NT2/D1 (cell line): ENCODE results near the gene ZBTB12.
"Not testable (repeated sequence)": the region's sequence is repeated elsewhere in the genome, so short reads cannot be mapped to it uniquely, and the experiment has no call there.

Experiments used
- DNase-seq: peaks from one replicate; pipeline ENCODE4 v3.0.0-alpha.2; 2011; ENCODE audit warnings: low read depth, low spot score
- H3K27me3 ChIP-seq: 2 replicates; pipeline ENCODE4 v1.6.0; 2011; ENCODE audit warnings: mild to moderate bottlenecking; ENCODE audit not compliant: insufficient read length, insufficient read depth
- H3K36me3 ChIP-seq: 2 replicates; pipeline ENCODE4 v1.6.1; 2011; ENCODE audit warnings: mild to moderate bottlenecking, low read length, mixed read lengths; ENCODE audit not compliant: insufficient read depth, insufficient read length
- H3K4me1 ChIP-seq: 2 replicates; pipeline ENCODE4 v1.5.1; 2011; ENCODE audit not compliant: insufficient read depth, insufficient read length
- H3K4me3 ChIP-seq: 2 replicates; pipeline ENCODE4 v1.5.1; 2011; ENCODE audit warnings: low read depth; ENCODE audit not compliant: insufficient read length
- H3K9ac ChIP-seq: 2 replicates; pipeline ENCODE4 v1.6.0; 2011; ENCODE audit warnings: low read depth; ENCODE audit not compliant: insufficient read length
- H3K9me3 ChIP-seq: 2 replicates; pipeline ENCODE4 v1.5.1; 2011; ENCODE audit warnings: mild to moderate bottlenecking, low read length; ENCODE audit not compliant: insufficient read depth
- SUZ12 ChIP-seq: IDR thresholded peaks from 2 replicates; pipeline ENCODE4 v1.6.1; 2011; ENCODE audit not compliant: insufficient read length, insufficient read depth; ENCODE audit errors: extremely low read depth
- YY1 ChIP-seq: IDR thresholded peaks from 2 replicates; pipeline ENCODE4 v1.6.1; 2011; ENCODE audit not compliant: insufficient read length, insufficient read depth
- ZNF274 ChIP-seq: IDR thresholded peaks from 2 replicates; pipeline ENCODE4 v1.6.1; 2011; ENCODE audit warnings: mild to moderate bottlenecking, low read depth, low read length

Gene ZBTB12

DNA sequence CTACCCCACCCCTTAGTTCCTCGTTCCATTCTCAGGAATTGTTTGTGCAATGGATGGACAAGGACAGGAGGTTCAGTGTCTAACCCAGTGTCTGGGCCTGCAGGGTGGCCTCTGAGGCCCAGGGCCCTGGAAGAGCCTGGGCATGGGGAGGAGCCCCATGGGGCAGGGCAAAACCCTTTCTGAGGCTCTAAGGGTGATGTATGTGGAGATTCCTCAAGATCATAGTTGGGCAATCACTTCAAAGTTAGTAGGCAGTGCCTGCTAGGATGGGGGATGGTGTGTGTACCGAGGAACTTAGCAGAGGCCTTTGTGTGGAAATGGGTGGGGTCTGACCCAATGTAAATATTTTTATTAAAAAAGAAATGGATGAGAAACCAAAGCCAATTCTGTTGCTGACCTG is 18.9 kb upstream of the ZBTB12 start:
- Histone ChIP-seq H3K36me3 (no peaks in the 10 kb centered on the region), H3K27me3 (no peaks in the 10 kb centered on the region), H3K9ac (no peak overlapping the region), H3K4me1 (no peaks in the 10 kb centered on the region), H3K4me3 (no peak overlapping the region), H3K9me3 (peaks cover 3% of the 10 kb centered on the region; the same call in 1 of the 2 replicates)
- DNase-seq, result no peak
- TF ChIP-seq SUZ12 (no peak), YY1 (no peak), ZNF274 (no peak)

DNA sequence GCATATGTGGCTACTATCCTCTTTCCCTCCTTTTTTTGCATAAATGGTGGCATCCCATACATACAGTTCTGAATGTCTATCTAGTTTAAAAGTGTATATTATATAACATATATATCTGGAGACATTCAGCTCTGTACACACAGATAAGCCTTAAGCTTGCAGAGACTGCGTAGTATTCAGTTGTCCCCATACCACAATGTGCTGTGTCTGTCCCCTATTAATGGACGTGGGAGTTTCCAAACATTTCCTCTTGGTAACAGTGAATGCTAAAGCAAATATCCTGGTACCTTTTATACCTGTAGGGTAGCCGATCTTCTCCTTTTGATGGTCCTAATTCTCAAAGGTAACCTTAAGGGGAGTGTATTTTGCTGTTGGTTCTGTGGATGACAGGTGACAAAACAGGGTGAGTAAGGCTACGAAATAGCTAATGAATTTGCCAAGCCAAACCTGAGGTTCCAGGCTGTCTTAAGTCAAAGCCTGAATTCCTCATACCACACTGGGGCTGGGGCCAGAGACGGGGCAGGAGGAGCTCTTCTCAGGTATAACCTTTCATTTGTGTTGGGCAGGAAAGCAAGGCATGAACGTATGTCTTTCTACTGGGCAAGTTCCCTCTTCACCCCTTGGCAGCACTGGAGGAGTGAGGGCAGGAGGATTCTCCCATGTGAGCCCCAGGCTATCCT is 17.9 kb upstream of the ZBTB12 start:
- H3K9ac ChIP-seq, result no peak overlapping the region
- DNase-seq, result no peak
- H3K36me3 ChIP-seq, result no peaks in the 10 kb centered on the region
- no peaks in the 10 kb centered on the region for H3K9me3 ChIP-seq
- H3K4me1 ChIP-seq, result no peaks in the 10 kb centered on the region
- TF ChIP-seq ZNF274 (no peak), YY1 (no peak), SUZ12 (no peak)
- H3K27me3 ChIP-seq, result no peaks in the 10 kb centered on the region
- H3K4me3 ChIP-seq, result no peak overlapping the region

DNA sequence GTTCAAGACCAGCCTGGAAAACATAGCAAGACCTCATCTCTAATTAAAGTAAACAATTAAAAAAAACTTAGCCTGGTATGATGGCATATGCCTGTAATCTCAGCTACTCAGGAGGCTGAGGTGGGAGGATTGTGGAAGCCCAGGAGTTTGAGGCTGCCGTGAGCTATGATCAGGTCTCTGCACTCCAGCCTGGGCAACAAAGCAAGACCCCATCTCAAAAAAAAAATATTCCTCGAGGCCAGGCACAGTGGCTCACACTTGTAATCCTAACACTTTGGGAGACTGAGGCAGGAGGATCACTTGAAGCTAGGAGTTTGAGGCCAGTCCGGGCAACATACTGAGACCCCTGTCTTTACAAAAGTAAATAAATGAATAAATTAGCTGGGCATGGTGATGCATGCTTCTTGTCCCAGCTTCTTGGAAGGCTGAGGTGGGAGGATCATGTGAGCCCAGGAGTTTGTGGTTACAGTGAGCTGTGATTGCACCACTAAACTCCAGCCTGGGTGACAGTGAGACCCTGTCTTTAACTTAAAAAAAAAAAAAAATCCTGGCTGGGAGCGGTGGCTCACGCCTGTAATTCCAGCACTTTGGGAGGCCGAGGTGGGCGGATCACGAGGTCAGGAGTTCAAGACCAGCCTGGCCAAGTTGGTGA is 16.3 kb upstream of the ZBTB12 start:
- no peak for DNase-seq
- Histone ChIP-seq H3K9ac (no peak overlapping the region), H3K36me3 (no peaks in the 10 kb centered on the region), H3K9me3 (no peaks in the 10 kb centered on the region), H3K4me1 (no peaks in the 10 kb centered on the region), H3K4me3 (no peak overlapping the region), H3K27me3 (no peaks in the 10 kb centered on the region)
- TF ChIP-seq ZNF274, result no peak
- TF ChIP-seq YY1, result no peak
- no peak for TF ChIP-seq SUZ12

DNA sequence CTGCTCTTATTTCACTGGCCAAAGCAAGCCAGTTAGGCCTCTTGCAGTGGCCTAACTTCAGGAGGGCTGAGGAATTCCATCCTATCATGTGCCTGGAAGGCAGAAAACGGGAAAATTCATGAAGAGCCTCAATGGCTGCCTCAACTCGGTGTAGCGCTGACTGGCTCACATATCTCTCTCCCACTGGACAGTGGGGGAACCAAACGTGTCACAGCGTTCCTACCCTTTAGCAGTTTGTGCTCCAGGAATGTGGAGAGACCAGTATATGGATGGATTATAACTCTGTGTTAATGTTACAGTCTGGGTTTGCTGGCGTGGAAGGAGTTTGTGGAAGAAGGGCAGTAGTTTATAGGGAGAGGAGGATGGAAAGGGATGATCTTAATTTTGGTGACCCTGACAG is 13.9 kb upstream of the ZBTB12 start:
- no peak for DNase-seq

DNA sequence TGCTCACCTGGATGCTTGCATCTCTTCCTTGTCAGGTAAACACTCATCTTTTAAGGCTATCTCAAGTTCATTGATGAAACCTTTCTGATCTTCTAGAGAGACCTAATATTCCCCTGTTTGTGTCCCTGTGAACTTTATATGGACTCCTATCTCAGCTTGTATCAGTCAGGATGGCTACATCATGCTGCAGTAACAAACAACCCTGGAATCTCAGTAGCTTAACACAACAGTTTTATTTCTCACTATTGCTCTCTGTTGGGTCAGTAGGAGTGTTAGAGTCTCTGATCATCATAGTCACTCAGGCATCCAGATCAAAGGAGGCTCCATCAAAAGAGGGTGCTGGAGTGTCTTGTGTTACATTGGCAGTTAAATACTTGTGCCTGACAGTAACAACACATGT is 13.5 kb upstream of the ZBTB12 start:
- TF ChIP-seq ZNF274, result no peak
- TF ChIP-seq SUZ12, result no peak
- TF ChIP-seq YY1, result no peak
- H3K4me1 ChIP-seq, result no peaks in the 10 kb centered on the region
- H3K9ac ChIP-seq, result no peak overlapping the region
- no peaks in the 10 kb centered on the region for H3K36me3 ChIP-seq
- no peak overlapping the region for H3K4me3 ChIP-seq
- H3K27me3 ChIP-seq, result no peaks in the 10 kb centered on the region
- DNase-seq, result no peak
- no peaks in the 10 kb centered on the region for H3K9me3 ChIP-seq

More for the DNA sequence above, 13.9 kb upstream of the ZBTB12 start:
- Histone ChIP-seq H3K9me3 (no peaks in the 10 kb centered on the region), H3K36me3 (no peaks in the 10 kb centered on the region), H3K9ac (no peak overlapping the region), H3K4me3 (no peak overlapping the region), H3K27me3 (no peaks in the 10 kb centered on the region), H3K4me1 (no peaks in the 10 kb centered on the region)
- TF ChIP-seq ZNF274 (no peak), SUZ12 (no peak), YY1 (no peak)

DNA sequence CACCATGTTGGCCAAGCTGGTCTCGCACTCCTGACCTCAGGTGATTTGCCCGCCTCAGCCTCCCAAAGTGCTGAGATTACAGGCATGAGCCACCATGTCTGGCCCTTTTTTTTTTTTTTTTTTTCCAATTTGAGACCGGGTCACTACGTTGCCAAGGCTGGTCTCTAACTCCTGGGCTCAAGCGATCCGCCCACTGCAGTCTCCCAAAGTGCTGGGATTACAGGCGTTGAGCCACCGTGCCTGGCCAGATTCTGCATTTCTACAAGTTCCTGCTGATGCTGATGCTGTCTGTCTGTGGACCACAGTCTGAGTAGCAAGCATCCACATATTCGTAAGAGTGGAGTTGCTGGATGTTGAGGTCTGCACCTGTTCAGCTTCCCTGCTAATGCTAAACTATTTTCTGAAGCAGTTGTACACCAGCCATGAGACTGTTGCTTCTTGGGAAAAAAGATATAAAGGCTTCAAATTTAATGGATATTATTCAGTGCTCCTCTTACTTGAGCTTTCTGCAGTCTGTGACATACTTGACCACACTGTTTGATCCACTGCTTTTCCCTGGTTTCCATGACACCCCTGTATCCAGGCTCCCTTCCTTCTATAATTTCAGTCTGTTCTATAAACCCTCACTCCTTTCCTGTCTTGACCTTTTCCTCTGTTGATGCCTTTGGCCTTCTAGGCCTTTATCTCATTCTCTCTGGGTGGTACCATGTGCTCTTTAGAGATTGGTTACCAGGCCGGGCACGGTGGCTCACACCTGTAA is 10.1 kb upstream of the ZBTB12 start:
- no peak for TF ChIP-seq SUZ12
- TF ChIP-seq ZNF274, result no peak
- TF ChIP-seq YY1, result no peak
- no peaks in the 10 kb centered on the region for H3K27me3 ChIP-seq
- H3K4me3 ChIP-seq, result no peak overlapping the region
- no peak overlapping the region for H3K9ac ChIP-seq
- no peaks in the 10 kb centered on the region for H3K36me3 ChIP-seq
- DNase-seq, result no peak
- H3K9me3 ChIP-seq, result no peaks in the 10 kb centered on the region
- H3K4me1 ChIP-seq, result no peaks in the 10 kb centered on the region

DNA sequence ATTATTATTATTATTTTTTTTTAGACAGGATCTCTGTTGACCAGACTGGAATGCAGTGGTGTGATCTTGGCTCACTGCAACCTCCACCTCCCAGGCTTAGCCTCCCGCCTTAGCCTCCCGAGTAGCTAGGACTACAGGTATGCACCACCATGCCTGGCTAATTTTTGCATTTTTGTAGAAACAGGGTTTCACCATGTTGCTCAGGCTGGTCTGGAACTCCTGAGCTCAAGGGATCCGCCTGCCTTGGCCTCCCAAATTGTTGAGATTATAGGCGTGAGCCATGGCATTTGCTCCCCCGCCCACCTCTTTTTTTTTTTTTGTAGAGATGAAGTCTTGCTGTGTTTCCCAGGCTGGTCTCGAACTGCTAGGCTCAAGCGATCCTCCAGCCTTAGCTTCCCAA is 7.4 kb upstream of the ZBTB12 start:
- H3K9ac ChIP-seq, H3K4me3 ChIP-seq, H3K9me3 ChIP-seq, DNase-seq, H3K27me3 ChIP-seq, H3K36me3 ChIP-seq, H3K4me1 ChIP-seq: not testable (repeated sequence)

DNA sequence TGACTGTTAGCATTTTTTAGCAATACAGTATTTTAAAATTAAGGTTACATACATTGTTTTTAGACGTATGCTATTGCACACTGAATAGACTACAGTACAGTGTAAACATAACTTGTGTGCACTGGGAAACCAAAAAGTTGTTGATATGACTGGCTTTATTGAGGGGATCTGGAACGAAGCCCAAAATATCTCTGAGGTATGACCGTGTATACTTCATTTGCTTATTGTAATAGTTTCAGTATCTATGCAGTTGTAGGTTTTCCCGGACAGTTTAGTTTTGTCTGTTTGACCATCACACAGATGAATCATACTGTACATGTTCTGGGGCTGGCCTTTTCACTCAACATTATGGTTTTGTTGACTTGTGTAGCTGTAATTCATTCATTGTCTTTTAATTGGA is 6.9 kb upstream of the ZBTB12 start:
- no peaks in the 10 kb centered on the region for H3K9me3 ChIP-seq
- no peaks in the 10 kb centered on the region for H3K36me3 ChIP-seq
- no peaks in the 10 kb centered on the region for H3K27me3 ChIP-seq
- DNase-seq, result no peak
- no peak for TF ChIP-seq SUZ12
- peaks cover 3% of the 10 kb centered on the region for H3K4me1 ChIP-seq
- H3K9ac ChIP-seq, result no peak overlapping the region
- no peak overlapping the region for H3K4me3 ChIP-seq

DNA sequence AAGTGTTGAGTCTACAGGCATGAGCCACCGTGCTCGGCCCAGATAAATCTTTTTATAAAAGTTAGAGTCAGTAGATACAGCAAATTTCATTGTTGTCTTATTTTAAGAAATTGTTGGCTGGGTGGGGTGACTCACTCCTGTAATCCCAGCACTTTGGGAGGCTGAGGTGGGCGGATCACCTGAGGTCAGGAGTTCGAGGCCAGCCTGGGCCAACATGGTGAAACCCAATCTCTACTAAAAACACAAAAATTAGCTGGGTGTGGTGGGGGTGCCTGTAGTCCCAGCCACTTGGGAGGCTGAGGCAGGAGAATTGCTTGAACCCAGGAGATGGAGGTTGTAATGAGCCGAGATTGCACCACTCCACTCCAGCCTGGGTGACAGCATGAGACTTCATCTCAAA is 6.4 kb upstream of the ZBTB12 start:
- H3K4me3 ChIP-seq, H3K27me3 ChIP-seq, H3K4me1 ChIP-seq, H3K36me3 ChIP-seq, DNase-seq, H3K9ac ChIP-seq, H3K9me3 ChIP-seq: not testable (repeated sequence)
